ENCODE data around the gene HMX3. TPM values are rescaled to one million over a fixed set of nuclear protein-coding genes. Genes with fewer than 3 reads are reported as not detected.
A peak's percentile ranks its signal among the peaks of the same experiment; 100 is the strongest.

The HMX3 gene
- total RNA-seq, 1 donor from 2014 or later, result 0.77 TPM

GRCh38 chr10:123143825-123144168, 8.0 kb downstream of the HMX3 start:
- no peak for DNase-seq (ENCODE audit: extremely low spot score, unreplicated experiment)
- H3K4me3 Mint-ChIP-seq, result no peak overlapping the region
- peaks cover 92% of the 10 kb centered on the region for H3K27me3 Mint-ChIP-seq
- TF ChIP-seq CTCF (conservative IDR thresholded peaks at IDR 0.05), result no peak
- H3K4me1 Mint-ChIP-seq (ENCODE audit: unreplicated experiment), result peaks cover 22% of the 10 kb centered on the region
- H3K9me3 Mint-ChIP-seq, result no peaks in the 10 kb centered on the region
- no peak overlapping the region for H3K27ac Mint-ChIP-seq
- no peaks in the 10 kb centered on the region for H3K36me3 Mint-ChIP-seq

- peaks cover 3% of the 10 kb centered on the region for H3K36me3 Mint-ChIP-seq
- no peak for DNase-seq (ENCODE audit: extremely low spot score, unreplicated experiment)
These were observed 9.1 kb downstream of the HMX3 start for GRCh38 chr10:123144697-123145541.

DNA sequence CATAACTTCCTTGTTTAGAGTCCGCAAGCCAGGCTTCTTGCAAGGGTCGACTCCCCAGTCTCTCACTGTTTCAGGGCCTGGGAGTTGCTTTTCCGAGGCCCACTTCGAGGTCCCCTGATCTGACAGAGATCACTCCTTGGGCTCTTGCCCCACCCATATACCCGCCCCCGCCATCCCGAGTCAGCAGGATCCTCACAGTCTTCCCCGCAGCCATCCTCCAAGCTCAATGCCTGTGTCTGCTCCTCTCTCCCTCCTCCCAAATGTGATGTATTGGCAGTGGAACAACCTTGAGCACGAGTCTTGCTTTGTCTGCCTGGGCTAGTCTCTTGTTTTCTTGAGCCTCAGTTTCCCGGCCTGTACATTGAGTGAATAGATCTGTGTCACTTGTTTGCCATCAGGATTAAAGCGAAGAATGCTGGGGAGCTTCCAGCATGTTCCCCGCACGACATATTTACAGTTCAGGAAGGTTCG, 9.8 kb downstream of the HMX3 start:
- Mint-ChIP-seq H3K4me1 (ENCODE audit: unreplicated experiment) (peaks cover 18% of the 10 kb centered on the region), H3K36me3 (peaks cover 3% of the 10 kb centered on the region), H3K9me3 (no peaks in the 10 kb centered on the region), H3K4me3 (peak overlapping the region; percentile 6), H3K27ac (peak overlapping the region; percentile 3), H3K27me3 (peaks cover 90% of the 10 kb centered on the region)
- TF ChIP-seq CTCF (conservative IDR thresholded peaks at IDR 0.05), result no peak
- DNase-seq (ENCODE audit: extremely low spot score, unreplicated experiment), result no peak

More at GRCh38 chr10:123144697-123145541, 9.1 kb downstream of the HMX3 start:
- TF ChIP-seq CTCF (conservative IDR thresholded peaks at IDR 0.05), result peak; percentile 20
- Mint-ChIP-seq H3K4me3 (peak overlapping the region; percentile 60), H3K4me1 (ENCODE audit: unreplicated experiment) (peaks cover 18% of the 10 kb centered on the region), H3K27ac (peak overlapping the region; percentile 8), H3K9me3 (no peaks in the 10 kb centered on the region), H3K27me3 (peaks cover 90% of the 10 kb centered on the region)

- H3K9me3 Mint-ChIP-seq, result no peaks in the 10 kb centered on the region
- H3K4me1 Mint-ChIP-seq (ENCODE audit: unreplicated experiment), result peaks cover 16% of the 10 kb centered on the region
- no peak for DNase-seq (ENCODE audit: extremely low spot score, unreplicated experiment)
- TF ChIP-seq CTCF (conservative IDR thresholded peaks at IDR 0.05), result no peak
- peaks cover 3% of the 10 kb centered on the region for H3K36me3 Mint-ChIP-seq
- H3K27ac Mint-ChIP-seq, result no peak overlapping the region
- peak overlapping the region; percentile 26 for H3K4me3 Mint-ChIP-seq
- H3K27me3 Mint-ChIP-seq, result peaks cover 90% of the 10 kb centered on the region
These were observed 10.5 kb downstream of the HMX3 start for GRCh38 chr10:123146013-123146893.

GRCh38 chr10:123146894-123147634, 11.3 kb downstream of the HMX3 start:
- Mint-ChIP-seq H3K36me3 (peaks cover 3% of the 10 kb centered on the region), H3K27me3 (peaks cover 90% of the 10 kb centered on the region), H3K4me1 (ENCODE audit: unreplicated experiment) (peaks cover 16% of the 10 kb centered on the region), H3K27ac (peak overlapping the region; percentile 21), H3K9me3 (no peaks in the 10 kb centered on the region), H3K4me3 (peak overlapping the region; percentile 26)
- no peak for DNase-seq (ENCODE audit: extremely low spot score, unreplicated experiment)
- TF ChIP-seq CTCF (conservative IDR thresholded peaks at IDR 0.05), result no peak
